Calu3 (cell line): ENCODE results near the gene FAM13C. TPM values are rescaled to one million over a fixed set of nuclear protein-coding genes. Genes with fewer than 3 reads are reported as not detected.

Source experiments
- BruUV-seq: library from RNA; stranded (reverse); fragments of 400-500 nt; replicated peaks from 2 replicates; lab custom pipeline; 2021; lab: Mats Ljungman, UMichigan
- CTCF ChIA-PET: fragments of 300-600 bp; sonication (Branson Sonifier 250); formaldehyde crosslinking; loops from one replicate; lab custom pipeline; 2022; ENCODE audit warnings: antibody characterized with exemption; lab: Charles Lee
- DNase-seq: peaks from one replicate; pipeline ENCODE4 v3.0.0; 2022
- H3K27ac Mint-ChIP-seq: one replicate; pipeline ENCODE4 v1.8.0; 2022; ENCODE audit warnings: mixed read lengths; ENCODE audit not compliant: unreplicated experiment
- H3K27me3 Mint-ChIP-seq: one replicate; pipeline ENCODE4 v1.8.0; 2022; ENCODE audit warnings: mixed read lengths; ENCODE audit not compliant: unreplicated experiment
- H3K36me3 Mint-ChIP-seq: one replicate; pipeline ENCODE4 v1.8.0; 2022; ENCODE audit warnings: mild to moderate bottlenecking, moderate library complexity, mixed read lengths; ENCODE audit not compliant: insufficient read depth, unreplicated experiment
- H3K4me1 Mint-ChIP-seq: one replicate; pipeline ENCODE4 v1.8.0; 2022; ENCODE audit warnings: mild to moderate bottlenecking, low read depth, mixed read lengths; ENCODE audit not compliant: unreplicated experiment
- H3K4me3 Mint-ChIP-seq: one replicate; pipeline ENCODE4 v1.8.0; 2022; ENCODE audit warnings: mild to moderate bottlenecking, low read depth, moderate library complexity, mixed read lengths; ENCODE audit not compliant: unreplicated experiment
- H3K9me3 Mint-ChIP-seq: one replicate; pipeline ENCODE4 v1.8.0; 2022; ENCODE audit warnings: low read depth, mixed read lengths; ENCODE audit not compliant: unreplicated experiment
- CTCF ChIP-seq: fragments of 200-600 bp; IDR thresholded peaks from one replicate; pipeline ENCODE4 v1.8.0; 2022; ENCODE audit warnings: antibody characterized with exemption; ENCODE audit not compliant: unreplicated experiment
- intact Hi-C: fragments of 100-400 bp; cut with micrococcal nuclease; formaldehyde crosslinking; loops from one replicate; pipeline ENCODE4 v1.10.0; 2022; ENCODE audit not compliant: unreplicated experiment
- total RNA-seq: library from RNA; stranded (reverse); gene quantifications from 2 replicates; pipeline ENCODE4 v1.2.3, GENCODE V29; 2022

Gene FAM13C
- total RNA-seq, 1 experiment from 2014 or later = not detected

GRCh38 chr10:59382831-59383295 is 20.5 kb upstream of the FAM13C start:
- Mint-ChIP-seq H3K4me1 (no peaks in the 10 kb centered on the region), H3K4me3 (no peak overlapping the region), H3K27ac (no peak overlapping the region), H3K9me3 (no peaks in the 10 kb centered on the region), H3K36me3 (no peaks in the 10 kb centered on the region), H3K27me3 (peaks cover 44% of the 10 kb centered on the region)
- no peak for TF ChIP-seq CTCF
- CTCF ChIA-PET = no interaction called here
- no peak for DNase-seq
- intact Hi-C loops = no loop called here
- BruUV-seq = no TSS peak

GRCh38 chr10:59381687-59382086 is 19.3 kb upstream of the FAM13C start:
- Mint-ChIP-seq H3K4me3 (no peak overlapping the region), H3K27me3 (peaks cover 44% of the 10 kb centered on the region), H3K4me1 (no peaks in the 10 kb centered on the region), H3K27ac (no peak overlapping the region), H3K36me3 (no peaks in the 10 kb centered on the region), H3K9me3 (no peaks in the 10 kb centered on the region)
- no peak for TF ChIP-seq CTCF
- no peak for DNase-seq
- BruUV-seq = no TSS peak
- CTCF ChIA-PET = no interaction called here
- intact Hi-C loops = no loop called here

- CTCF ChIA-PET = no interaction called here
- DNase-seq = no peak
- peaks cover 21% of the 10 kb centered on the region for H3K27me3 Mint-ChIP-seq
- no peak for TF ChIP-seq CTCF
- H3K4me3 Mint-ChIP-seq = no peak overlapping the region
- no peaks in the 10 kb centered on the region for H3K9me3 Mint-ChIP-seq
- H3K36me3 Mint-ChIP-seq = no peaks in the 10 kb centered on the region
- no peaks in the 10 kb centered on the region for H3K4me1 Mint-ChIP-seq
- H3K27ac Mint-ChIP-seq = no peak overlapping the region
- intact Hi-C loops = no loop called here
- BruUV-seq = no TSS peak
These were observed 14.5 kb upstream of the FAM13C start for GRCh38 chr10:59376846-59377245.

- Mint-ChIP-seq H3K27me3 (peaks cover 12% of the 10 kb centered on the region), H3K4me1 (no peaks in the 10 kb centered on the region), H3K27ac (no peak overlapping the region), H3K36me3 (no peaks in the 10 kb centered on the region), H3K9me3 (no peaks in the 10 kb centered on the region), H3K4me3 (no peak overlapping the region)
- TF ChIP-seq CTCF = no peak
- no TSS peak for BruUV-seq
- DNase-seq = no peak
- intact Hi-C loops = no loop called here
- CTCF ChIA-PET = no interaction called here
These were observed 13.6 kb upstream of the FAM13C start for GRCh38 chr10:59375990-59376389.
